Measurements from ENCODE around the gene MKKS. TPM values are rescaled to one million over a fixed set of nuclear protein-coding genes. Genes with fewer than 3 reads are reported as not detected.

Gene MKKS
- total and polyA plus RNA-seq, 4 donors, result 18.6 to 42.3 (median 35.7) TPM

- 100% methylated on average over 1 of the region's 2 CpGs for WGBS (ENCODE audit: insufficient coverage)
- no peak overlapping the region for H3K27ac ChIP-seq (ENCODE audit: low read depth, low read length)
- no peaks in the 10 kb centered on the region for H3K27me3 ChIP-seq (ENCODE audit: control insufficient read depth, insufficient read depth, low read length)
- DNase-seq (ENCODE audit: low read depth in 4 of 6, low spot score in 6 of 6), result no peak
- no peaks in the 10 kb centered on the region for H3K4me1 ChIP-seq (ENCODE audit: control insufficient read depth, insufficient read depth, low read length)
- peaks cover 2% of the 10 kb centered on the region for H3K9me3 ChIP-seq (ENCODE audit: control insufficient read depth, insufficient read depth, low read length)
- H3K4me3 ChIP-seq (ENCODE audit: low read depth, low read length), result no peak overlapping the region
- H3K36me3 ChIP-seq (ENCODE audit: control insufficient read depth, insufficient read depth, low read length), result no peaks in the 10 kb centered on the region
Observed at GRCh38 chr20:10461495-10461894, 27.5 kb upstream of the MKKS start.

GRCh38 chr20:10454151-10454750, 20.2 kb upstream of the MKKS start:
- Histone ChIP-seq H3K27me3 (ENCODE audit: control insufficient read depth, insufficient read depth, low read length) (no peaks in the 10 kb centered on the region), H3K9me3 (ENCODE audit: control insufficient read depth, insufficient read depth, low read length) (peaks cover 2% of the 10 kb centered on the region), H3K4me1 (ENCODE audit: control insufficient read depth, insufficient read depth, low read length) (no peaks in the 10 kb centered on the region), H3K4me3 (ENCODE audit: low read depth, low read length) (no peak overlapping the region), H3K36me3 (ENCODE audit: control insufficient read depth, insufficient read depth, low read length) (no peaks in the 10 kb centered on the region), H3K27ac (ENCODE audit: low read depth, low read length) (no peak overlapping the region)
- DNase-seq (ENCODE audit: low read depth in 4 of 6, low spot score in 6 of 6), result no peak

- WGBS (ENCODE audit: insufficient coverage), result no CpG with 5 or more reads among the region's 5 CpGs
- Histone ChIP-seq H3K27me3 (ENCODE audit: control insufficient read depth, insufficient read depth, low read length) (no peaks in the 10 kb centered on the region), H3K4me1 (ENCODE audit: control insufficient read depth, insufficient read depth, low read length) (no peaks in the 10 kb centered on the region), H3K9me3 (ENCODE audit: control insufficient read depth, insufficient read depth, low read length) (peaks cover 2% of the 10 kb centered on the region), H3K4me3 (ENCODE audit: low read depth, low read length) (no peak overlapping the region), H3K36me3 (ENCODE audit: control insufficient read depth, insufficient read depth, low read length) (no peaks in the 10 kb centered on the region), H3K27ac (ENCODE audit: low read depth, low read length) (no peak overlapping the region)
- no peak for DNase-seq (ENCODE audit: low read depth in 4 of 6, low spot score in 6 of 6)
Observed at GRCh38 chr20:10453241-10453640, 19.2 kb upstream of the MKKS start.

- H3K27ac ChIP-seq (ENCODE audit: low read depth, low read length), result no peak overlapping the region
- H3K9me3 ChIP-seq (ENCODE audit: control insufficient read depth, insufficient read depth, low read length), result no peaks in the 10 kb centered on the region
- no peak overlapping the region for H3K4me3 ChIP-seq (ENCODE audit: low read depth, low read length)
- H3K36me3 ChIP-seq (ENCODE audit: control insufficient read depth, insufficient read depth, low read length), result no peaks in the 10 kb centered on the region
- WGBS (ENCODE audit: insufficient coverage), result 85% methylated on average over 2 of the region's 2 CpGs
- no peak for DNase-seq (ENCODE audit: low read depth in 4 of 6, low spot score in 6 of 6)
- no peaks in the 10 kb centered on the region for H3K27me3 ChIP-seq (ENCODE audit: control insufficient read depth, insufficient read depth, low read length)
- no peaks in the 10 kb centered on the region for H3K4me1 ChIP-seq (ENCODE audit: control insufficient read depth, insufficient read depth, low read length)
Observed at GRCh38 chr20:10449270-10449669, 15.2 kb upstream of the MKKS start.

- Histone ChIP-seq H3K9me3 (ENCODE audit: control insufficient read depth, insufficient read depth, low read length) (no peaks in the 10 kb centered on the region), H3K4me3 (ENCODE audit: low read depth, low read length) (no peak overlapping the region), H3K4me1 (ENCODE audit: control insufficient read depth, insufficient read depth, low read length) (no peaks in the 10 kb centered on the region), H3K27ac (ENCODE audit: low read depth, low read length) (no peak overlapping the region), H3K36me3 (ENCODE audit: control insufficient read depth, insufficient read depth, low read length) (no peaks in the 10 kb centered on the region), H3K27me3 (ENCODE audit: control insufficient read depth, insufficient read depth, low read length) (no peaks in the 10 kb centered on the region)
- DNase-seq (ENCODE audit: low read depth in 4 of 6, low spot score in 6 of 6), result no peak
- 100% methylated on average over 1 of the region's 6 CpGs for WGBS (ENCODE audit: insufficient coverage)
Observed at GRCh38 chr20:10448270-10449156, 14.5 kb upstream of the MKKS start.

GRCh38 chr20:10447028-10447427, 13.0 kb upstream of the MKKS start:
- no peak overlapping the region for H3K4me3 ChIP-seq (ENCODE audit: low read depth, low read length)

GRCh38 chr20:10445758-10446157, 11.7 kb upstream of the MKKS start:
- Histone ChIP-seq H3K36me3 (ENCODE audit: control insufficient read depth, insufficient read depth, low read length) (no peaks in the 10 kb centered on the region), H3K27ac (ENCODE audit: low read depth, low read length) (no peak overlapping the region), H3K27me3 (ENCODE audit: control insufficient read depth, insufficient read depth, low read length) (no peaks in the 10 kb centered on the region), H3K4me3 (ENCODE audit: low read depth, low read length) (no peak overlapping the region), H3K4me1 (ENCODE audit: control insufficient read depth, insufficient read depth, low read length) (no peaks in the 10 kb centered on the region), H3K9me3 (ENCODE audit: control insufficient read depth, insufficient read depth, low read length) (no peaks in the 10 kb centered on the region)
- no peak for DNase-seq (ENCODE audit: low read depth in 4 of 6, low spot score in 6 of 6)
- WGBS (ENCODE audit: insufficient coverage), result 100% methylated on average over 1 of the region's 4 CpGs

More at GRCh38 chr20:10447028-10447427, 13.0 kb upstream of the MKKS start:
- WGBS (ENCODE audit: insufficient coverage), result no CpG with 5 or more reads among the region's 3 CpGs
- Histone ChIP-seq H3K36me3 (ENCODE audit: control insufficient read depth, insufficient read depth, low read length) (no peaks in the 10 kb centered on the region), H3K9me3 (ENCODE audit: control insufficient read depth, insufficient read depth, low read length) (no peaks in the 10 kb centered on the region), H3K4me1 (ENCODE audit: control insufficient read depth, insufficient read depth, low read length) (no peaks in the 10 kb centered on the region), H3K27me3 (ENCODE audit: control insufficient read depth, insufficient read depth, low read length) (no peaks in the 10 kb centered on the region), H3K27ac (ENCODE audit: low read depth, low read length) (no peak overlapping the region)
- no peak for DNase-seq (ENCODE audit: low read depth in 4 of 6, low spot score in 6 of 6)

- DNase-seq (ENCODE audit: low read depth in 4 of 6, low spot score in 6 of 6), result no peak
- 80% methylated on average over 1 of the region's 2 CpGs for WGBS (ENCODE audit: insufficient coverage)
- no peaks in the 10 kb centered on the region for H3K27me3 ChIP-seq (ENCODE audit: control insufficient read depth, insufficient read depth, low read length)
- no peak overlapping the region for H3K4me3 ChIP-seq (ENCODE audit: low read depth, low read length)
- no peaks in the 10 kb centered on the region for H3K9me3 ChIP-seq (ENCODE audit: control insufficient read depth, insufficient read depth, low read length)
- H3K36me3 ChIP-seq (ENCODE audit: control insufficient read depth, insufficient read depth, low read length), result no peaks in the 10 kb centered on the region
- no peaks in the 10 kb centered on the region for H3K4me1 ChIP-seq (ENCODE audit: control insufficient read depth, insufficient read depth, low read length)
- H3K27ac ChIP-seq (ENCODE audit: low read depth, low read length), result no peak overlapping the region
Observed at GRCh38 chr20:10443936-10444335, 9.9 kb upstream of the MKKS start.

GRCh38 chr20:10438217-10438616, 4.2 kb upstream of the MKKS start:
- no CpG with 5 or more reads among the region's 4 CpGs for WGBS (ENCODE audit: insufficient coverage)
- DNase-seq (ENCODE audit: low read depth in 4 of 6, low spot score in 6 of 6), result no peak

More at GRCh38 chr20:10438217-10438616, 4.2 kb upstream of the MKKS start:
- Histone ChIP-seq H3K27ac (ENCODE audit: low read depth, low read length) (no peak overlapping the region), H3K4me3 (ENCODE audit: low read depth, low read length) (no peak overlapping the region), H3K4me1 (ENCODE audit: control insufficient read depth, insufficient read depth, low read length) (peaks cover 1% of the 10 kb centered on the region), H3K36me3 (ENCODE audit: control insufficient read depth, insufficient read depth, low read length) (no peaks in the 10 kb centered on the region), H3K9me3 (ENCODE audit: control insufficient read depth, insufficient read depth, low read length) (no peaks in the 10 kb centered on the region), H3K27me3 (ENCODE audit: control insufficient read depth, insufficient read depth, low read length) (no peaks in the 10 kb centered on the region)
